ENCODE data around the gene NT5DC1.

DNA sequence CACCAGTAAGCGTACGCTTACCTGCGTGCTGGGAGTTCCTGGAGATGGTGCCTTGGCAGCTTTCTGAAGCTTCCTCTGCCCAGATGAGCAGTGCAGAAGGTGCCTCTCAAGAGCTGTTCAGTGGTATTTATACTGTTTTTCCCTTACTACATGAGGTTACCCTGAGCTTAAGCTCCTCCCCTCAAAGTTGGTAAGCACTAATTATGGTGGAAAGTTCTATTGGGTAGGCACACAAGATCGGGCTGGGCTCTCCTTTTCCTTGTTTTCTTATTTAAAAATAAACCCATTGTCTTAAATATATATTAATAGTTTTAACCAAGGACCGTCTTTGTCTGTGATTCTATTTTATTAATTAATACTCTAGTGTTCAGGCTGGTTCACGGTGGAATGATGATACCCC, 25.4 kb downstream of the NT5DC1 start, which contains the start of gene COL10A1:
- TF ChIP-seq GATA2 (IDR thresholded peaks at IDR 0.05; ENCODE audit: low read depth, low read length) (no peak), GATA3 (IDR thresholded peaks at IDR 0.05; ENCODE audit: low read depth, low read length) (no peak)

Measured in SH-SY5Y (cell line).